Body of pancreas (tissue), 4 donors: Measurements from ENCODE around the gene ZMYND10.

Source experiments
- CTCF ChIP-seq, 7 experiments: fragments of 450-650 bp in 4 of 7; fragments of 200-600 bp in 3 of 7; sonication (generic) in 3 of 7; IDR thresholded peaks; one replicate each; pipeline ENCODE4 v1.5.1; 2016 to 2019; ENCODE audit warnings: antibody characterized with exemption in 7 of 7
- POLR2A ChIP-seq, 3 donors: fragments of 450-650 bp; IDR thresholded peaks; one replicate each; pipeline ENCODE4 v1.6.1; 2016; ENCODE audit warnings: antibody characterized with exemption in 3 of 3, mild to moderate bottlenecking in 2 of 3

- TF ChIP-seq CTCF (IDR thresholded peaks at IDR 0.05) (no peak), POLR2A (IDR thresholded peaks at IDR 0.05) (no peak)
These were observed 26.8 kb upstream of the ZMYND10 start for GRCh38 chr3:50372349-50372748.
